ENCODE data around the gene GSTT2. TPM values are rescaled to one million over a fixed set of nuclear protein-coding genes. Genes with fewer than 3 reads are reported as not detected.
"Not testable (repeated sequence)": the region's sequence is repeated elsewhere in the genome, so short reads cannot be mapped to it uniquely, and the experiment has no call there.

GSTT2 gene
- total RNA-seq, 1 donor from 2014 or later, result 0.20 TPM

GRCh38 chr22:23974345-23974744 lies 5.6 kb upstream of the GSTT2 start, which contains the start of gene DDT:
Gene DDT, minus strand, starts transcription at chr22:23974441. Its CDS starts 27 bp downstream, at chr22:23974414.
- not testable (repeated sequence) for DNase-seq (ENCODE audit: low read depth)

- DNase-seq (ENCODE audit: low read depth), result not testable (repeated sequence)
These were observed 5.0 kb upstream of the GSTT2 start for GRCh38 chr22:23974836-23975352.

- DNase-seq (ENCODE audit: low read depth), result not testable (repeated sequence)
These were observed 2.6 kb upstream of the GSTT2 start for GRCh38 chr22:23977304-23977703.

- DNase-seq (ENCODE audit: low read depth), result not testable (repeated sequence)
These were observed 633 bp downstream of the GSTT2 start for GRCh38 chr22:23980567-23980966.

GRCh38 chr22:23984430-23984829 lies 4.5 kb downstream of the GSTT2 start:
- DNase-seq (ENCODE audit: low read depth), result no peak

- DNase-seq (ENCODE audit: low read depth), result not testable (repeated sequence)
These were observed 6.2 kb downstream of the GSTT2 start for GRCh38 chr22:23986089-23986488.

- not testable (repeated sequence) for DNase-seq (ENCODE audit: low read depth)
These were observed 6.7 kb downstream of the GSTT2 start for GRCh38 chr22:23986538-23987178.

- DNase-seq (ENCODE audit: low read depth), result not testable (repeated sequence)
These were observed 9.8 kb downstream of the GSTT2 start for GRCh38 chr22:23989583-23990244.

GRCh38 chr22:23993080-23993479 lies 13.1 kb downstream of the GSTT2 start:
- not testable (repeated sequence) for DNase-seq (ENCODE audit: low read depth)

- DNase-seq (ENCODE audit: low read depth), result not testable (repeated sequence)
These were observed 13.7 kb downstream of the GSTT2 start for GRCh38 chr22:23993581-23994177.

- no peak for DNase-seq (ENCODE audit: low read depth)
These were observed 17.2 kb downstream of the GSTT2 start for GRCh38 chr22:23997092-23997491.

- DNase-seq (ENCODE audit: low read depth), result not testable (repeated sequence)
These were observed 19.8 kb downstream of the GSTT2 start for GRCh38 chr22:23999779-24000178.

- DNase-seq (ENCODE audit: low read depth), result no peak
These were observed 21.4 kb downstream of the GSTT2 start for GRCh38 chr22:24001314-24001713.

GRCh38 chr22:24002272-24002671 lies 22.3 kb downstream of the GSTT2 start:
- DNase-seq (ENCODE audit: low read depth), result no peak

- DNase-seq (ENCODE audit: low read depth), result no peak
These were observed 22.9 kb downstream of the GSTT2 start for GRCh38 chr22:24002851-24003250.

GRCh38 chr22:24003887-24004286 lies 24.0 kb downstream of the GSTT2 start:
- no peak for DNase-seq (ENCODE audit: low read depth)

- DNase-seq (ENCODE audit: low read depth), result no peak
These were observed 25.3 kb downstream of the GSTT2 start, which contains the start of gene GSTT4 for GRCh38 chr22:24005201-24005600. Gene GSTT4, minus strand, starts transcription at chr22:24005453. Its CDS starts 97 bp downstream, at chr22:24005356.

GRCh38 chr22:24006207-24006913 lies 26.4 kb downstream of the GSTT2 start:
- no peak for DNase-seq (ENCODE audit: low read depth)

GRCh38 chr22:24006914-24007214 lies 26.9 kb downstream of the GSTT2 start:
- no peak for DNase-seq (ENCODE audit: low read depth)

GRCh38 chr22:24007253-24008021 lies 27.5 kb downstream of the GSTT2 start:
- DNase-seq (ENCODE audit: low read depth), result no peak

GRCh38 chr22:24008022-24008283 lies 28.0 kb downstream of the GSTT2 start:
- DNase-seq (ENCODE audit: low read depth), result no peak

All from renal cortical epithelial cell (primary cell).